ENCODE data around the gene FGF1. TPM values are rescaled to one million over a fixed set of nuclear protein-coding genes. Genes with fewer than 3 reads are reported as not detected.

The FGF1 gene
- total RNA-seq, 1 experiment from 2014 or later: not detected

GRCh38 chr5:142551338-142552067, 134.4 kb downstream of the FGF1 start:
- peaks cover 5% of the 10 kb centered on the region for H3K4me1 ChIP-seq (ENCODE audit: control insufficient read depth, insufficient read depth, low read length)
- no peak overlapping the region for H3K4me3 ChIP-seq (ENCODE audit: low read depth in 2 of 2, low read length in 2 of 2)
- no peaks in the 10 kb centered on the region for H3K27me3 ChIP-seq (ENCODE audit: control insufficient read depth, insufficient read depth, low read length)
- in situ Hi-C loops (cut with HindIII; ENCODE audit: low pct_unique_long_range_greater_than_20kb, low sequenced_read_pairs): no loop called here
- TF ChIP-seq SIN3A (IDR thresholded peaks at IDR 0.05; ENCODE audit: borderline replicate concordance, insufficient read depth, low read depth, low read length): no peak
- TF ChIP-seq TCF7L2 (IDR thresholded peaks at IDR 0.05; ENCODE audit: low read depth, low read length): no peak
- TF ChIP-seq, protein P1, sequence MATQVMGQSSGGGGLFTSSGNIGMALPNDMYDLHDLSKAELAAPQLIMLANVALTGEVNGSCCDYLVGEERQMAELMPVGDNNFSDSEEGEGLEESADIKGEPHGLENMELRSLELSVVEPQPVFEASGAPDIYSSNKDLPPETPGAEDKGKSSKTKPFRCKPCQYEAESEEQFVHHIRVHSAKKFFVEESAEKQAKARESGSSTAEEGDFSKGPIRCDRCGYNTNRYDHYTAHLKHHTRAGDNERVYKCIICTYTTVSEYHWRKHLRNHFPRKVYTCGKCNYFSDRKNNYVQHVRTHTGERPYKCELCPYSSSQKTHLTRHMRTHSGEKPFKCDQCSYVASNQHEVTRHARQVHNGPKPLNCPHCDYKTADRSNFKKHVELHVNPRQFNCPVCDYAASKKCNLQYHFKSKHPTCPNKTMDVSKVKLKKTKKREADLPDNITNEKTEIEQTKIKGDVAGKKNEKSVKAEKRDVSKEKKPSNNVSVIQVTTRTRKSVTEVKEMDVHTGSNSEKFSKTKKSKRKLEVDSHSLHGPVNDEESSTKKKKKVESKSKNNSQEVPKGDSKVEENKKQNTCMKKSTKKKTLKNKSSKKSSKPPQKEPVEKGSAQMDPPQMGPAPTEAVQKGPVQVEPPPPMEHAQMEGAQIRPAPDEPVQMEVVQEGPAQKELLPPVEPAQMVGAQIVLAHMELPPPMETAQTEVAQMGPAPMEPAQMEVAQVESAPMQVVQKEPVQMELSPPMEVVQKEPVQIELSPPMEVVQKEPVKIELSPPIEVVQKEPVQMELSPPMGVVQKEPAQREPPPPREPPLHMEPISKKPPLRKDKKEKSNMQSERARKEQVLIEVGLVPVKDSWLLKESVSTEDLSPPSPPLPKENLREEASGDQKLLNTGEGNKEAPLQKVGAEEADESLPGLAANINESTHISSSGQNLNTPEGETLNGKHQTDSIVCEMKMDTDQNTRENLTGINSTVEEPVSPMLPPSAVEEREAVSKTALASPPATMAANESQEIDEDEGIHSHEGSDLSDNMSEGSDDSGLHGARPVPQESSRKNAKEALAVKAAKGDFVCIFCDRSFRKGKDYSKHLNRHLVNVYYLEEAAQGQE (IDR thresholded peaks at IDR 0.05; ENCODE audit: insufficient read depth in 1 of 2, low read depth in 2 of 2, low read length in 1 of 2): no peak
- no peak for TF ChIP-seq POLR2AphosphoS5 (IDR thresholded peaks at IDR 0.05; ENCODE audit: low read depth, low read length)
- no peak for TF ChIP-seq CTCF (IDR thresholded peaks at IDR 0.05)
- CTCF ChIA-PET: interaction anchor here (0.5 kb wide), 1 partner anchor 401 kb away, joined by 3 read pairs; no protein-coding TSS in a partner anchor
- intact Hi-C loops (cut with micrococcal nuclease; ENCODE audit: unreplicated experiment): no loop called here
- H3K27ac ChIP-seq (ENCODE audit: low read length): no peak overlapping the region
- BruUV-seq (replicated peaks): no TSS peak
- DNase-seq (ENCODE audit: low read depth, low spot score) (no peak), ATAC-seq (no peak)
- H3K36me3 ChIP-seq (ENCODE audit: control insufficient read depth, insufficient read depth, low read length): no peaks in the 10 kb centered on the region
- POLR2A ChIA-PET: interaction anchor here (0.7 kb wide), 1 partner anchor 261 kb away, joined by 10 read pairs; no protein-coding TSS in a partner anchor
- no peaks in the 10 kb centered on the region for H3K9me3 ChIP-seq (ENCODE audit: control insufficient read depth, insufficient read depth, low read depth, low read length)

DNA sequence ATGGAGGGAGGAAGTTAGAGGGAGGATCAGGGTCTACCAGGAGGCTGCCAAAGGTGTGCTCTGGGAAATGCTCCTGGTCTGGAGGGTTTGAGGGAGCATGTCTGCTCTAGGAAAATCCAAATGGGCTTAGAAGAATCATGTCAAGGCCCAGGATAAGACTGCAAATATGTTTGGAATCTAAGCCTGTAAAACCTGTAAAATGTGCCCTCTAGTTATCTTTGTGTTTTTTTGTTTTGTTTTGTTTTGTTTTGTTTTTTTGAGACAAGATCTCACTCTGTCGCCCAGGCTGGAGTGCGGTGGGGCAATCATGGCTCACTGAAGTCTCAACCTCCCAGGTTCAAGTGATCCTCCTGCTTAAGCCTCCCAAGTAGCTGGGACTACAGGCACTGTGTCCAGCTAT, 135.4 kb downstream of the FGF1 start:
- no peak for DNase-seq (ENCODE audit: low read depth, low spot score)
- in situ Hi-C loops (cut with HindIII; ENCODE audit: low pct_unique_long_range_greater_than_20kb, low sequenced_read_pairs): no loop called here

More for the DNA sequence above, 135.4 kb downstream of the FGF1 start:
- Histone ChIP-seq H3K36me3 (ENCODE audit: control insufficient read depth, insufficient read depth, low read length) (no peaks in the 10 kb centered on the region), H3K27ac (ENCODE audit: low read length) (no peak overlapping the region), H3K4me1 (ENCODE audit: control insufficient read depth, insufficient read depth, low read length) (peaks cover 5% of the 10 kb centered on the region), H3K9me3 (ENCODE audit: control insufficient read depth, insufficient read depth, low read depth, low read length) (no peaks in the 10 kb centered on the region), H3K27me3 (ENCODE audit: control insufficient read depth, insufficient read depth, low read length) (no peaks in the 10 kb centered on the region), H3K4me3 (ENCODE audit: low read depth in 2 of 2, low read length in 2 of 2) (no peak overlapping the region)
- no peak for ATAC-seq
- intact Hi-C loops (cut with micrococcal nuclease; ENCODE audit: unreplicated experiment): no loop called here
- CTCF ChIA-PET: interaction anchor here (0.8 to 2.1 kb wide), 2 partner anchors 383 to 398 kb away, joined by 3 to 7 read pairs; no protein-coding TSS in a partner anchor
- POLR2A ChIA-PET: no interaction called here
- no peak for TF ChIP-seq SIN3A (IDR thresholded peaks at IDR 0.05; ENCODE audit: borderline replicate concordance, insufficient read depth, low read depth, low read length)
- TF ChIP-seq POLR2AphosphoS5 (IDR thresholded peaks at IDR 0.05; ENCODE audit: low read depth, low read length): no peak
- TF ChIP-seq, protein P1 (IDR thresholded peaks at IDR 0.05; ENCODE audit: insufficient read depth in 1 of 2, low read depth in 2 of 2, low read length in 1 of 2): no peak
- TF ChIP-seq CTCF (IDR thresholded peaks at IDR 0.05): no peak
- TF ChIP-seq TCF7L2 (IDR thresholded peaks at IDR 0.05; ENCODE audit: low read depth, low read length): no peak
- no TSS peak for BruUV-seq (replicated peaks)

Measured in Panc1 (cell line).